ENCODE results near the gene CRHBP.

DNA sequence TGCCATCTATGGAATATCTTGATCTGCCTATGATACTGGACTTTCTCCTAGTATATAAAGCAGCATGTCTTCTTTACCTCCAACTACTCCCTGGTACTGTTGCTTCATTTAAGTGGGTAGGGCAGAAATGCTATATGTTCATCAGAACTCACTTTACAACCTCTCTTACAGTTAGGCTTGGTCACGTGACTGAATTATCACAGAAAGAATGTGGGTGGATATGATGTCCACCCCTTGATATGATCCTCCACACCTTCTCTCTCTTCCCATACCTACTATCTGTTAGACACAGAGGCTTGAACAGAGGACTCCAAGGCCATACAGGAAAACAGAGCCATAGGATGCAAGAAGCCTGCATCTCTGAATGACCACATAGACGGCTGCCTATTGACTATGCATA, 19.8 kb downstream of the CRHBP start:
- TF ChIP-seq ZNF384 (IDR thresholded peaks at IDR 0.05) = no peak
- no peak for TF ChIP-seq ELF4 (IDR thresholded peaks at IDR 0.05)
- TF ChIP-seq CTBP1 (IDR thresholded peaks at IDR 0.05; ENCODE audit: borderline replicate concordance) = no peak
- no peak for TF ChIP-seq HDGF (IDR thresholded peaks at IDR 0.05; ENCODE audit: borderline replicate concordance)

All from HEK293T (cell line).